NCI-H1417 treated with DMSO at 0.1 percent for 48 hours (cell line): ENCODE data around the gene NKX3-2.

ENCODE experiments used
- DNase-seq: peaks from one replicate; lab custom pipeline; 2025; lab: John Stamatoyannopoulos, UW

Gene NKX3-2

DNA sequence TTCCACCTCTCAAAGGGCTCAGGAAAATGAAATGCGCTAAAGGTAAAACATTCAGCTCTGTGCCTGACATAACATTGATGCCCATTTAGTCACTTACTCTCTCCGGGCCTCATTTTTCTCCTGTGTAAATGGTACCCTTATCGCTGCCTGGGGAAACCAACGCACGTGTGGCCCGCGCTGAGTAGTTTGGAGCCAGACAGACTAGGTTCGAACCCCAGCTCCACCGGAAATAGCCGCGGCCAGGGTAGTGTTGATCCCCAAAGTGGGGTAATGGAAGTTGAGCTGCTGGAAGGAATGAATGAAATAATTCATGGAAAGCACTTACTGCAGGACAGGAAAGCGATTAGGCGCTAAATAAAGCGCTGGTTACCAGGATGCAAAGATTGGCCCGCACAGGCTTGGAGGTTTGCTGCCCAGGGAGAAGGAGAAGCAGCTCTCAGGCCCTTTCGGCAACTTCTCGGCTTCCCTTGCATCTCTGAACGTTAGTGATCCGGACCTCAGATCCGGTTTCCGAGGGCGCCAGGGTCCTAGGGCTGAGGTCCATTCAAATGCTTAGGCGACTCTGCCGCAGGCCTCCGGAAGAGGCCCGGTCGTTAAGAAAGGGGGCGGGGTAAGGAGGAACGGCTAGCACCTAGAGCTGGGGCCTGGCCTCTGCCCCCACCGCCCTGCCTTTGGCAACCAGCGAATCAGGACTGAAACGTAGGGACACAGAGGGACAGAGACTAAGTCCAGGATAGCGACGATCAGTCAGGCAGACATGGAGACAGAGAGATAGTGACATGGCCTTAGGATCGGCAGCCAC, 13.3 kb downstream of the NKX3-2 start:
- no peak for DNase-seq

- no peak for DNase-seq
Observed at GRCh38 chr4:13529128-13529919, 15.0 kb downstream of the NKX3-2 start.

- DNase-seq: no peak
Observed at GRCh38 chr4:13528821-13529127, 15.5 kb downstream of the NKX3-2 start.

- no peak for DNase-seq
Observed at GRCh38 chr4:13527981-13528820, 16.1 kb downstream of the NKX3-2 start.

- no peak for DNase-seq
Observed at GRCh38 chr4:13527192-13527980, 16.9 kb downstream of the NKX3-2 start.

GRCh38 chr4:13526658-13527057, 17.6 kb downstream of the NKX3-2 start:
- no peak for DNase-seq

- DNase-seq: no peak
Observed at GRCh38 chr4:13525606-13526281, 18.6 kb downstream of the NKX3-2 start.

DNA sequence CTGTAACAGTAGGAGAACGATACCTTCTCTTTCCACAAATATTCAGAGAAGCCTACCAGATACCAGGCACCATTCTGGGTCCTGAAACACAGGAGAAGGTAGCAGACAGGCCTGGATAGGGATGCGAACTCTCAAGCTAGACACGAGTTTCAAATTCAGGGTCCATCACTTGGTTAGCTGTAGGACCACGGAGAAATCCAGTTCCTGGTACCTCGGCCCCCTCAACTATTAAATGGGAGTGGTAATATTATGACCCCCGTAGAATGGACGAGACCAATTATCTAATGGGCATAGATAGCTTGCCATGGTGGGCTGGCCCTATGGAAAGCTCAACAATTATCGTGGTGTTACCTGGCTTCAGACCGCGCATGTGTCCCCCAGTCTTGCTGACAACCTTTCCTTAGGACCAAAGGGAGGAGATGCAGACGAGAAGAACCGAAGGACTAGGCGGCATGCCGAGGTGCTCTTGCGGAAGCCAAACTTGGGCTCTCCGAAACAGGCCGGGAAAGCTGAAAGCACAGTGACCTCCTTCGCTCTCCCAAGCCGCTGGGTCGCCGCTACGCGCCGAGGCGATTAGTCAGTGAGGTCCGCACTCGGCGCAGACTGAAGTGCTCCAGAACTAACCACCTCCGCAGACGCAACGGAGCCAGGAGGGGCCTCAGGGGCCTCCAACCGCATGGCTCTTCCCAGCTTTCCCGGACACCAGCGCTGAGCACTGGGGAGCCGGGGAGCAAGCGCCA, 19.6 kb downstream of the NKX3-2 start:
- DNase-seq: no peak

- no peak for DNase-seq
Observed at GRCh38 chr4:13523591-13524503, 20.5 kb downstream of the NKX3-2 start.

GRCh38 chr4:13523105-13523477, 21.2 kb downstream of the NKX3-2 start:
- DNase-seq: no peak

- no peak for DNase-seq
Observed at GRCh38 chr4:13522282-13523104, 21.8 kb downstream of the NKX3-2 start.

GRCh38 chr4:13521047-13521446, 23.3 kb downstream of the NKX3-2 start:
- no peak for DNase-seq

DNA sequence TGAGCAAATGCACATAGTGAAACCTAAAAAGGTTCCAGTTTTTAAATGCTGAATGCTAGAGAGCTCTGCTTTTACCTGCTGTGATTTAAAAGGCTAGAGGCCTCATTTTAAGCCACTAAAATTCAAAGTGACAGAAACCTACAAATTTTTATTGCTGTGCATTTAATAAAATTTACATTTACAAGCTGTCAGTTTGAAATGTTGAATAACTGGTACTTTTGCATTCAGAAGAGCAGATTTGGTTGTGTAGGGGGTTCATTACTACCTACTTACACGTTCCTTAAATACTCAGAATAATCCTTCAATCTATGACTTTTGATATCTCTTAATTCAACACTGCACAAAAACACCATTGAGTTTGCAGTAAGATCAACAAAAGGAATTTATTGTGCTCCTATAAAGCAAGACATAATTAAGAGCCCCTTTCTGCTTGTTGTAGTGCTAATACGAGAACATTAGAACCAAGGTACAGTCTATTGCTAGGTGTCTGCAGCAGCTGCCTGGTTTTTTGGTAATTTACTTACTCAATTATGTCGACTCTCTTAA, 27.9 kb downstream of the NKX3-2 start:
- no peak for DNase-seq

DNA sequence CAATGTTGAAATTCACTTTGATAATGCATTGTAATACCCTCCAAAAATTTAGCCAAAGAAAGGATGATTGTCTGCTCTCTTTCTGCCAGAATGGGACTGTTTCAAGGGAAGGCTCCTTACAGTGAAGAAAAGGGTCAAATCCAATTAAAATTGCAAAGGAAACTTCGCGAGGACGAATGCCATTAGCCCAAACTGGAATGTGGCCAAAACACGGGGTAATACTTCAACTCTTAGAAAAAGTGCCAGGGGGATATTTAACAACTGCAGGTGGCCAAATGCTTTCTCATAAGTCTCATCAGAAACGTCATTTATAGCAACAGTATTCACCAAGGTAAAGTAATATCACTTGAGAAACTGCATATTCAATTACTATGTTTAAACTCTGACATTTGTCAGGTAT, 29.0 kb downstream of the NKX3-2 start:
- no peak for DNase-seq

GRCh38 chr4:13514722-13515121, 29.6 kb downstream of the NKX3-2 start:
- no peak for DNase-seq

DNA sequence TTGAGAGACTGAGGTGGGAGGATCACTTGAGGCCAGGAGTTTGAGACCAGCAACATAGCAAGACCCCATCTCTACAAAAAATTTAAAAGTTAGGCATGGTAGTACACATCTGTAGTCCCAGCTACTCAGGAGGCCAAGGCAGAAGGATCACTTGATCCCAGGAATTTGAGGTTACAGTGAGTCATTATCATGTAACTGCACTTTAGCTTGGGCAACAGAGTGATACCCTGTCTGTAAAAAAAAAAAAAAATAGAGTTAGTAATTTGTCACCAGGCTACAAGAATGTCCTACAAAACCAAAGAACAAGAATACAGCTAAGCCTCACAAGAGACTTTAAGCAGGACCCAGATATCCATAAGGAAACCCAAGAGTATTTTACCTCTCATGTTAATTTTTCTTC, 33.2 kb downstream of the NKX3-2 start:
- no peak for DNase-seq

DNA sequence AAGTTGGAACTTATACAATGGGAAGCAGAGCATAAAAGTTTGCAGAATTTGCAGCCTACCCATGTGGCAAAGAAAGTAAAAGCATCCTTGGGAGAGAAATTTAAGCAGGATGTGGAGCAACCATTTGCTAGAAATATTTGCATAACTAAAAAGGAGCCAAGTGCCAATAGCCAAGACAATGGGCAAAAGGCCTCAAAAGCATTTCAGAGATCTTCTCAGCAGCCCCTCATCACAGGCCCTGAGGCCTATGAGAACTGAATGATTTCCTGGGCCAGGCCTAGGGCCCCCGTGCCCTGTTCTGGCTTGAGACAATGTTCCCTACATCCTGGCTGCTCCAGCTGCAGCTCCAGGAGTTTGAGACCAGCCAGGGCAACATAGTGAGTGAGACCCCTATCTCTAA, 34.9 kb downstream of the NKX3-2 start:
- DNase-seq: no peak

- no peak for DNase-seq
Observed at GRCh38 chr4:13504374-13504773, 39.9 kb downstream of the NKX3-2 start.
